ENCODE data around the gene SKAP2. TPM values are rescaled to one million over a fixed set of nuclear protein-coding genes. Genes with fewer than 3 reads are reported as not detected.

Gene SKAP2
- total and polyA plus RNA-seq, 10 of the 15 experiments (the other 5 are each of a cell fraction or from before 2014, with no cell fraction given) = 10.9 to 40.6 (median 23.5) TPM

DNA sequence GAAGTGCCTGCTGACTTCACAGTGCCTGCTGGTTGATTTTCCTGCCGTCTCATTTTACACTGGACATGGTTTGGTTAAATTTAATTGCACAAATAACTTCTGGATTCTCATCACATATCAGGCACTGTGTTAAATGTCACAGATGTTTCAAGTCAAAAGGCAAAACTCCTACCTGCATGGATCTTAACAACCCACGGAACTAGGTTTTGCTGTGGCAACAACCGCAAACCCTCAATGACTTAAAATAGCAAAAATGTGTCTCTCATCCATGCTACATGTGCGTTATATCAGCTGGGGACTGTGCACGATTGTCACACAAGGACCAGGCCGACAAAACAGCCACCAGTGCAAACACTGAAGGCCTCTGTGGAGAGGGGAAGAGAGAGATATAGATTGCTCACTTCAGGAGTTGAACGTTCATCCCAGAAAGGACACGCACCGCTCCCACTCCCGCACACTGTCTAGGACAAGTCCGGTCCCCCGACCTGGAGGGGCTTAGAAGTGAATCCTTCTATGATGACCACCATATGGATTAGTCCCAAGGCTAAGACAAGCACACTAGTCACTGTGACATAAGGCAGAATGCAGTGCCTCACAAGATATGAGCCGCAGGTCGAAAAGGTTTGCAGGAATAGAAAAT lies 233.3 kb downstream of the SKAP2 start:
- no peaks in the 10 kb centered on the region for H3K27me3 ChIP-seq (replicated peaks in 1 of 2; ENCODE audit: control insufficient read depth in 2 of 2, insufficient read depth in 2 of 2, low read length in 1 of 2)
- H3K79me2 ChIP-seq (ENCODE audit: control insufficient read depth, insufficient read depth, low read length) = no peaks in the 10 kb centered on the region
- ChIA-PET CTCF (no interaction called here), POLR2A (no interaction called here), SMC1A (ENCODE audit: uncharacterized antibody, unreplicated experiment) (no interaction called here), RAD21 (ENCODE audit: unreplicated experiment) (no interaction called here)
- in situ Hi-C loops (cut with MboI) = no loop called here
- H3K9ac ChIP-seq (ENCODE audit: control insufficient read depth, insufficient read depth, low read length) = no peak overlapping the region
- H3K4me3 ChIP-seq = no peak overlapping the region
- no peak overlapping the region for H2AFZ ChIP-seq (ENCODE audit: control insufficient read depth, low read depth, low read length)
- H3K4me2 ChIP-seq (ENCODE audit: control insufficient read depth, insufficient read depth) = no peak overlapping the region
- FAIRE-seq (no peak), DNase-seq (ENCODE audit: low read depth, low spot score) (no peak), ATAC-seq (no peak)
- TF ChIP-seq PAX8 (IDR thresholded peaks at IDR 0.05) (no peak), POLR2A (IDR thresholded peaks at IDR 0.05; ENCODE audit: low read depth, low read length) (no peak), NBN (IDR thresholded peaks at IDR 0.05) (no peak), SIX5 (IDR thresholded peaks at IDR 0.05; ENCODE audit: low read depth, low read length, severe bottlenecking) (no peak), CBX5 (IDR thresholded peaks at IDR 0.05; ENCODE audit: low read depth) (no peak), ZNF622 (IDR thresholded peaks at IDR 0.05) (no peak), ZSCAN29 (IDR thresholded peaks at IDR 0.05) (no peak), IRF4 (IDR thresholded peaks at IDR 0.05; ENCODE audit: low read depth, low read length) (no peak), RUNX3 (IDR thresholded peaks at IDR 0.05; ENCODE audit: low read length) (no peak)
- TF ChIP-seq, protein P1, sequence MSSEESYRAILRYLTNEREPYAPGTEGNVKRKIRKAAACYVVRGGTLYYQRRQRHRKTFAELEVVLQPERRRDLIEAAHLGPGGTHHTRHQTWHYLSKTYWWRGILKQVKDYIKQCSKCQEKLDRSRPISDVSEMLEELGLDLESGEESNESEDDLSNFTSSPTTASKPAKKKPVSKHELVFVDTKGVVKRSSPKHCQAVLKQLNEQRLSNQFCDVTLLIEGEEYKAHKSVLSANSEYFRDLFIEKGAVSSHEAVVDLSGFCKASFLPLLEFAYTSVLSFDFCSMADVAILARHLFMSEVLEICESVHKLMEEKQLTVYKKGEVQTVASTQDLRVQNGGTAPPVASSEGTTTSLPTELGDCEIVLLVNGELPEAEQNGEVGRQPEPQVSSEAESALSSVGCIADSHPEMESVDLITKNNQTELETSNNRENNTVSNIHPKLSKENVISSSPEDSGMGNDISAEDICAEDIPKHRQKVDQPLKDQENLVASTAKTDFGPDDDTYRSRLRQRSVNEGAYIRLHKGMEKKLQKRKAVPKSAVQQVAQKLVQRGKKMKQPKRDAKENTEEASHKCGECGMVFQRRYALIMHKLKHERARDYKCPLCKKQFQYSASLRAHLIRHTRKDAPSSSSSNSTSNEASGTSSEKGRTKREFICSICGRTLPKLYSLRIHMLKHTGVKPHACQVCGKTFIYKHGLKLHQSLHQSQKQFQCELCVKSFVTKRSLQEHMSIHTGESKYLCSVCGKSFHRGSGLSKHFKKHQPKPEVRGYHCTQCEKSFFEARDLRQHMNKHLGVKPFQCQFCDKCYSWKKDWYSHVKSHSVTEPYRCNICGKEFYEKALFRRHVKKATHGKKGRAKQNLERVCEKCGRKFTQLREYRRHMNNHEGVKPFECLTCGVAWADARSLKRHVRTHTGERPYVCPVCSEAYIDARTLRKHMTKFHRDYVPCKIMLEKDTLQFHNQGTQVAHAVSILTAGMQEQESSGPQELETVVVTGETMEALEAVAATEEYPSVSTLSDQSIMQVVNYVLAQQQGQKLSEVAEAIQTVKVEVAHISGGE (CRISPR knock-in tag; IDR thresholded peaks at IDR 0.05) = no peak
- TF ChIP-seq, protein P2, sequence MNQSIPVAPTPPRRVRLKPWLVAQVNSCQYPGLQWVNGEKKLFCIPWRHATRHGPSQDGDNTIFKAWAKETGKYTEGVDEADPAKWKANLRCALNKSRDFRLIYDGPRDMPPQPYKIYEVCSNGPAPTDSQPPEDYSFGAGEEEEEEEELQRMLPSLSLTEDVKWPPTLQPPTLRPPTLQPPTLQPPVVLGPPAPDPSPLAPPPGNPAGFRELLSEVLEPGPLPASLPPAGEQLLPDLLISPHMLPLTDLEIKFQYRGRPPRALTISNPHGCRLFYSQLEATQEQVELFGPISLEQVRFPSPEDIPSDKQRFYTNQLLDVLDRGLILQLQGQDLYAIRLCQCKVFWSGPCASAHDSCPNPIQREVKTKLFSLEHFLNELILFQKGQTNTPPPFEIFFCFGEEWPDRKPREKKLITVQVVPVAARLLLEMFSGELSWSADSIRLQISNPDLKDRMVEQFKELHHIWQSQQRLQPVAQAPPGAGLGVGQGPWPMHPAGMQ (IDR thresholded peaks at IDR 0.05; ENCODE audit: borderline replicate concordance) = no peak
- 41% methylated on average over 14 of the region's 14 CpGs for WGBS (ENCODE audit: insufficient coverage, insufficient replicate concordance, low lambda C conversion rate, missing lambda C conversion rate)
- H3K27ac ChIP-seq (ENCODE audit: control insufficient read depth, insufficient read depth) = no peak overlapping the region
- H4K20me1 ChIP-seq (ENCODE audit: control insufficient read depth, insufficient read depth) = no peaks in the 10 kb centered on the region
- intact Hi-C loops (cut with micrococcal nuclease; ENCODE audit: unreplicated experiment) = no loop called here
- H3K36me3 ChIP-seq (ENCODE audit: control insufficient read depth in 2 of 2, insufficient read depth in 2 of 2, low read length in 1 of 2) = no peaks in the 10 kb centered on the region
- no TSS peak for BruUV-seq (replicated peaks)
- no peaks in the 10 kb centered on the region for H3K9me3 ChIP-seq (replicated peaks; ENCODE audit: control insufficient read depth, insufficient read depth, low read length)
- no peaks in the 10 kb centered on the region for H3K4me1 ChIP-seq (ENCODE audit: control insufficient read depth, insufficient read depth, low read length)

Measured in GM12878 (cell line).